OCI-M2 (cell line): ENCODE results near the gene OR6C65.

Source experiments
- DNase-seq: peaks from one replicate; lab custom pipeline; 2025; ENCODE audit not compliant: unreplicated experiment; lab: John Stamatoyannopoulos, UW

OR6C65 gene

DNA sequence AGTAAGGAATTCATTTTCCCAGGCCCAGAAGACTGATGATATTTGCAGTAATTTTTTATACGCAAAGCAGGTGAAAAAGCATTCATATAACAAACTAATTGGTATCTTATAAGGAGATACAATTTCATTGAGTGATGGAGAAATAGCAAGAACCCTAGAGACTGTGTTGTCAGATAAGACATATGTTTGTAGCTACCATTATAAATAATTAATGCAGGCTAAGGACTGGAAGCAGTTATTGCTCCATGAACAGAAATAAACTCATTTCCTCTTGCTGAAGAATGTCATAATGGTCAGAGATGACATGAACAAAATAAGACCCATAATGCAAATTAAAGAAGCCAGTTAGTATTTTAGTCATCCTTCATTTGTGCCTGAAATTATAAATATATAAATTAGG, 45.0 kb downstream of the OR6C65 start:
- DNase-seq, result no peak

DNA sequence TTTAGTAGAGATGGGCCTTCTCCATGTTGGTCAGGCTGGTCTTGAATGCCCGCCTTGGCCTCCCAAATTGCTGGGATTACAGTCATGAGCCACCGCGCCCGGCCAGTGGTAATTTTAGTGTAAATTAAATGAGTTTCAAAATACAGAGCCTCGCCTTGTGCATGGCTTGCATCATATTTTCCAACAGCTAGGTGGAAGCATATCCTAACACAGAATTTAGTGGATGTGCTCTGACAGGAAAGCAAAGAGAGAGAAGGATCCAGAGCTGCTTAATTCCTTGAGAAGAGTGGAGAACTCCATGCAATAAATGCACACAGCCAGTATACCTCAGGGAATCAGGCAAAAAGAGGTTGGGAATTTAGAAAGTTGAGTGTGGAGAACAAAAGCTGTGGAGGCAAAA, 46.0 kb downstream of the OR6C65 start:
- DNase-seq, result no peak

DNA sequence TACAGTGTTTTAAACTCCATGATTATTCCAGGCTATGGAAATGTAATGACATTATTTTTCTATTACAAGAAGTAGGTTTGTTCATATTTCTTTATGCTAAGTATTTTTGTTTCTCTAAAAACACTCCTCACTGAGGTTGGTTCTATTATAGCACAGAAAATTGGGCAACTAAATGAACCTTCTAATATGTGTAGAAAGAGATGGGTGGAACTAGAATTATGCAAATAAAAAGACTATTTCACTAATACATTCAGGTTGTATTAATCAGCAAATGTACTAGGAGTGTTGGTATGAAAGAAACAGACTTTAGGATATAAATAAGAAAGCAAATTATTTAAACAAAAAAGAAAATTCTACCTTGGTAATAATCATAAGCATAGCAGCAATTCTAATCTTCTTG, 48.5 kb downstream of the OR6C65 start:
- no peak for DNase-seq
